ENCODE measurements around the gene COL20A1.

- TF ChIP-seq EZH2phosphoT487 (IDR thresholded peaks at IDR 0.05; ENCODE audit: insufficient read depth, low read depth) (no peak), EZH2 (IDR thresholded peaks at IDR 0.05; ENCODE audit: insufficient read depth, poor library complexity, severe bottlenecking) (no peak)
These were observed 28.5 kb upstream of the COL20A1 start for GRCh38 chr20:63264519-63264918.
